GM11168 (cell line): Measurements from ENCODE around the gene FKBP8.
"Not testable (repeated sequence)": the region's sequence is repeated elsewhere in the genome, so short reads cannot be mapped to it uniquely, and the experiment has no call there.

Source experiments
- in situ Hi-C: fragments of 300-500 bp; cut with MboI; formaldehyde crosslinking; loops from one replicate; pipeline ENCODE4 v1.12.0; 2022; ENCODE audit warnings: low sequenced_read_pairs; ENCODE audit not compliant: unreplicated experiment

The FKBP8 gene

GRCh38 chr19:18542941-18543813 is at the start of gene FKBP8:
Gene FKBP8, minus strand, starts transcription at chr19:18543573. Its CDS starts 1,603 bp downstream, at chr19:18541970.
- in situ Hi-C loops = no loop called here

DNA sequence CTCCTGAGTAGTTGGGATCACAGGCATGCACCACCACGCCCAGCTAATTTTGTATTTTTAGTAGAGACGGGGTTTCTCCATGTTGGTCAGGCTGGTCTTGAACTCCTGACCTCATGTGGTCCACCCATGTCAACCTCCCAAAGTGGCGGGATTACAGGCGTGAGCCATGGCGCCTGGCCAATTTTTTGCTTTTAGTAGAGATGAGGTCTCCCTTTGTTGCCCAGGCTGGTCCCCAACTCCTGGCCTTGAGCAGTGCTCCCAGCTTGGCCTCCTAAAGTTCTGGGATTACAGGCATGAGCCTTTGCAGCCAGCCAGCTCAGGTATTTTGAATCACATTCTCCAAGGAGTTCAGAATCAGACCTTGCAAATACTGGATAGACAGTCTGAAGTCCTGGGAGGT is 49.4 kb upstream of the FKBP8 start:
- in situ Hi-C loops = not testable (repeated sequence)

DNA sequence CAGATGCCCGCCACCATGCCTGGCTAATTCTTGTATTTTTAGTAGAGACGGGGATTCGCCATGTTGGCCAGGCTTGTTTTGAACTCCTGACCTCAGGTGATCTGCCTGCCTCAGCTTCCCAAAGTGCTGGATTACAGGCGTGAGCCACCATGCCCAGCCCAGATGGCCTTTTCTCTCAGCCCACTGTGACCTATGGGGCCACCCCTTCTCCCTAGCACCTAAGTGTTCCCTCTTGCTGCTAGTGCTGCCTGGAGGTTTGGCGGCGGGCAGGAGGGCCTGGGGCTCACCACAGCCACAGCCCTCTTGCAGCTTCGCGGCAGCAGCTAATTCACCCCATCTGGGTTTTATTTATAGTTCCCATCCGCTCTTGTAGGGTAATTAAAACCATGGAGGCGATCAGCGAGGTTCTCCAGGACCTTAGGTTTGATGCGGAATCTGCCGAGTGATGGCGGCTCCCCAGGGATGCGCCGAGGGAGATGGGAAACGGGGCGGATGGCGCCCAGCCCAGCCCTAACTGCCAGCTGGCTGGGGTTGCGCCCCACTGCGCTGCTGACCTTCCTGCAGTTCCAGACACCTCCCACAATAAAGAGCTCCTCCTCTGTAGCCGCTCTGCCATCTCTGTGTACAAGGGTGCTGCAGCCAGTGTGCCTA is 48.5 kb upstream of the FKBP8 start:
- in situ Hi-C loops = no loop called here

GRCh38 chr19:18590273-18591272 is 47.2 kb upstream of the FKBP8 start:
- in situ Hi-C loops = no loop called here

DNA sequence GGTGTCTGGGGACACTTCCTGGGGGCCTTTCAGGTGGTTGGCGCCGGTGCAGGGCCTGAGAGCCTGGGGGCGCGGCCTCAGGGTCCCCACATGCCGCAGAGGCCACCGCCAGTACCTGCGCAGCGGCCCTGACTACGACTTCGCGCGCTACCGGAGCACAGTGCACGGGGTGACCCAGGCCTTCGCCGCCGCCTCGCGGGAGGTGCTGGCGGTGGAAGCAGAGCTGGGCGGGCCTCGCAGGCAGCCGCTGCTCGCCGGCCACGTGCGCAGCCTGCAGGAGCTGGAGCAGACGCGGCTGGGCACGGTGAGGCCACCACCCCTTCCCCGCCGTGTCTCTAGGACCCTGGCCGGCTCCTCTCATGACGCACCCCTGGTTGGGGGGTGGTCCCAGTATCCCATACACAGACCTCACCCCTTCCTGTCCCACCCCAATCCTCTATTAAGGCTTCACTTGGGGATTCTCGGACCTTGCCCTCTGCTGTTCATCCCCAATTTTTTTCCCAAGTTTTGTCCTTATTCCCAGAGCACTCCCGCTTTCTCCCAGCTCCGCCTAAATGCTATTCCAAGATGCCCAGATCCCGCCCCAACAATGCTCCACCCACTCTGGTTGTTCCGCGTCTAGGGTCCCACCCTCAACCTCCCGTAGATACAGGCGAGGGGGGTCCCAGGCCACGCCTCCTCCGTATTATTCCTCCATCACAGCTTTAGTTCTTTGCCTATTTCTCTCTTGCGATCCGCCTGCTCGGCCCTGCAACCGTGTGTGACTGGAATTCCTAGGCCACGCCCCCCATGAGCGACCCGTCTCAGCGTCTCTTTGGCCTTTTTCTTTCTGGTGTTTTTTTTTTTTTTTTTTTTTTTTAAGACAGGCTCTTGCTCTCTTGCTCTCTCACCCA is 46.3 kb upstream of the FKBP8 start:
- in situ Hi-C loops = no loop called here

GRCh38 chr19:18588611-18589379 is 45.4 kb upstream of the FKBP8 start, which contains the start of gene REX1BD:
Gene REX1BD, plus strand, starts transcription at chr19:18588798. Its CDS starts 4 bp downstream, at chr19:18588802.
- in situ Hi-C loops = no loop called here

- in situ Hi-C loops = no loop called here
Measured at GRCh38 chr19:18587962-18588610, 44.7 kb upstream of the FKBP8 start.

GRCh38 chr19:18587561-18587960 is 44.2 kb upstream of the FKBP8 start:
- in situ Hi-C loops = no loop called here

DNA sequence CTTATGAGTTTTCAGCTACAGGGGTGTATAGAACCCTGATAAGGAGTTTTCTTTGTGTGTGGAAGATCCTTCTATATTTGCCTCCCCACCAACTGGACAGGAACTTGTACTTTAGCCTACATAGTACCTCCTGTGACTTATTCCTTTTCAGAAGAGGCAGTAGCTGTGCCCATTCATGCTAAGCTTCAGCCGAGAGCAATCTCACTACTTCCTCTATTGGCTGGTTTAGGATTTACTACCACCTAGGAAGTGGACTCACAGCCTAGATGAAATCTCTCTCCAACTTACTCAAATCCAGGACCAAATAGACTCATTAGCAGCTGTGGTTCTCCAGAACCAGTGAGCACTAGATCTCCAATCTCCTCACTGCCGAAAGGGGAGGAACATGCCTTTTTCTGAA is 42.9 kb upstream of the FKBP8 start:
- in situ Hi-C loops = no loop called here

DNA sequence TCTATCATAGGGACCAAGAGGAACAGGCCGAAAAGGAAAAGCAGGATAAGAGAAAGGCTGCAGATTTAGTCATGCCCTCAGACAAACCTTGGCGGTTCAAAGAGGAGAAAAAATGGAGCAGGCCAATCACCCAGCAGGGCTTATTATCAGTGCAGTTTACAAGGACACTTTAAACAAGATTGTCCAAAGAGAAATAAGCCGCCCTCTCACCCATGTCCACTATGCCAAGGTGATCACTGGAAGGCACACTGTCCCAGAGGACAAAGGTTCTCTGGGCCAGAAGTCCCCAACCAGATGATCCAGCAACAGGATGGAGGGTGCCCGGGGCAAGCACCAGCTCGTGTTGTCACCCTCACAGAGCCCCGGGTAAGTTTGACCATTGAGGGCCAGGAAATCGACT is 36.9 kb upstream of the FKBP8 start:
- in situ Hi-C loops = no loop called here

- in situ Hi-C loops = no loop called here
Measured at GRCh38 chr19:18577365-18577914, 34.1 kb upstream of the FKBP8 start.

DNA sequence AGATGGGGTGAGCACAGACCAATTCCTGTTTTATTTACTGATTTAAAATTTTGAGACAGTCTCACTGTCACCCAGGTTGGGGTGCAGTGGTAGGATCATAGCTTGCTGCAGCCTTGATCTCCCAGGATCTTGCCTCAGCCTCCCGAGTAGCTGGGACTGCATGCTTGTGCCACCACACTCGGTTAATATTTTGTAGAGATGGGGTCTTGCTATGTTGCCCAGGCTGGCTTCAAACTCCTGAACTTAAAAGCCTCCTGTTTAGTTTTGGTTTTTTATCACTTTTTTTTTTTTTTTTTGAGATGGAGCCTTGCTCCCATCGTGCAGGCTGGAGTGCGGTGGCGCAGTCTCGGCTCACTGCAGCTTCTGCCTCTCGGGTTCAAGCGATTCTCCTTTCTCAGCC is 33.0 kb upstream of the FKBP8 start:
- in situ Hi-C loops = no loop called here

DNA sequence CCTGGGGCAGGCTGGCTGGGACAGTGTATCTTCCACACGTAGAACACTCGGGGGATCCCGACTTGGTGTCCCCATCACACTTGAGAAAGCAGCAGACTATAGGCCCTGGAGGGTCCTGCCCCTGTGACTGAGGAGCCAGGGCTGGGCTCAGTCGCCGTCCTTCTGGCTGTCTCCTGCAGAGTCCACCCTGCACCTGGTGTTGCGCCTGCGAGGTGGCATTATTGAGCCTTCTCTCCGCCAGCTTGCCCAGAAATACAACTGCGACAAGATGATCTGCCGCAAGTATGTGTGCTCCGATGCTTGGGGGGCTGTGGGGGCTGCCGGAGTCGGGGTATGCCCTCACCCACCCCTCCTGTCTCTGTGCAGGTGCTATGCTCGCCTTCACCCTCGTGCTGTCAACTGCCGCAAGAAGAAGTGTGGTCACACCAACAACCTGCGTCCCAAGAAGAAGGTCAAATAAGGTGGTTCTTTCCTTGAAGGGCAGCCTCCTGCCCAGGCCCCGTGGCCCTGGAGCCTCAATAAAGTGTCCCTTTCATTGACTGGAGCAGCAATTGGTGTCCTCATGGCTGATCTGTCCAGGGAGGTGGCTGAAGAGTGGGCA is 31.4 kb upstream of the FKBP8 start:
- in situ Hi-C loops = no loop called here

GRCh38 chr19:18571564-18572344 is 28.4 kb upstream of the FKBP8 start, which contains the start of gene UBA52:
Gene UBA52, plus strand, starts transcription at chr19:18571857. Its CDS starts 1,444 bp downstream, at chr19:18573301.
- in situ Hi-C loops = no loop called here

- in situ Hi-C loops = no loop called here
Measured at GRCh38 chr19:18568367-18568766, 25.0 kb upstream of the FKBP8 start.

- in situ Hi-C loops = no loop called here
Measured at GRCh38 chr19:18566953-18567352, 23.6 kb upstream of the FKBP8 start.

DNA sequence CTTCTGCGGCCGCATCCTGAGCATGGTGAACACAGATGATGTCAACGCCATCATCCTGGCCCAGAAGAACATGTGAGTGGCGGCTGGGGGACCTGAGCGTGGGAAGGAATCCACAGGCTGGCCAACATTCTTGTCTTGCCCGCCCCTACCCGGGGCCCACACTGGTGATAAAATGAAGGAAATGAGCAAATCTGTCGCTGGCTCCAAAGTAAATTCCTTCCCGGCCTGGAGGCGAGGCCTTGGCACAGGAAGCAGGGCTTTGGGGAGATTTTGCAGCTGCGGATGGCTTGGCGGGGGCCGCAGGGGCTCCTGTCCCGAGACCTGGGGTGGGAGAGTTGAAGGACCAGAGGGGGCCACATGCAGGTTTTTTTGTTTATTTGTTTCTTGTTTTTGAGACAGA is 18.7 kb upstream of the FKBP8 start:
- in situ Hi-C loops = no loop called here
